AG04450 (cell line): Measurements from ENCODE around the gene CD180. TPM values are rescaled to one million over a fixed set of nuclear protein-coding genes. Genes with fewer than 3 reads are reported as not detected.

Experiments
- CTCF ChIA-PET: fragments of 300-600, 350-600 bp; formaldehyde crosslinking; extraction: SDS; loops from one replicate; lab custom pipeline; 2022; ENCODE audit warnings: antibody characterized with exemption, inconsistent platforms; lab: Charles Lee
- POLR2A ChIA-PET: fragments of 350-600 bp; formaldehyde crosslinking; extraction: SDS; loops from one replicate; lab custom pipeline; 2021; ENCODE audit warnings: antibody characterized with exemption, inconsistent platforms; lab: Yijun Ruan, JAX
- DNase-seq: peaks from one replicate; pipeline ENCODE4 v3.0.0-alpha.2; 2011; ENCODE audit warnings: low read depth, low spot score
- H3K27ac ChIP-seq: one replicate; pipeline ENCODE4 v1.5.1; 2012; ENCODE audit warnings: low read depth, low read length, control low read depth
- H3K27me3 ChIP-seq: one replicate; pipeline ENCODE4 v1.6.0; 2012; ENCODE audit warnings: low read length; ENCODE audit not compliant: control insufficient read depth, insufficient read depth
- H3K4me3 ChIP-seq: 2 replicates; pipeline ENCODE4 v1.5.1; 2011; ENCODE audit warnings: mild to moderate bottlenecking, low read depth, low read length, control low read depth
- H3K9me3 ChIP-seq: 2 replicates; pipeline ENCODE4 v1.5.1; 2012; ENCODE audit warnings: low read length; ENCODE audit not compliant: control insufficient read depth, insufficient read depth
- polyA plus RNA-seq: library from polyadenylated mRNA; depleted of rRNA; stranded (reverse); fragments of >200 nt; gene quantifications from 2 replicates; pipeline ENCODE4 v1.2.3, GENCODE V29; 2011
- TF ChIP-seq, protein P1 (sequence below): IDR thresholded peaks from 2 replicates; pipeline ENCODE4 v1.5.1; 2011; ENCODE audit warnings: low read depth, low read length, control low read depth, inconsistent platforms

The CD180 gene
- polyA plus RNA-seq, 1 experiment: not detected

DNA sequence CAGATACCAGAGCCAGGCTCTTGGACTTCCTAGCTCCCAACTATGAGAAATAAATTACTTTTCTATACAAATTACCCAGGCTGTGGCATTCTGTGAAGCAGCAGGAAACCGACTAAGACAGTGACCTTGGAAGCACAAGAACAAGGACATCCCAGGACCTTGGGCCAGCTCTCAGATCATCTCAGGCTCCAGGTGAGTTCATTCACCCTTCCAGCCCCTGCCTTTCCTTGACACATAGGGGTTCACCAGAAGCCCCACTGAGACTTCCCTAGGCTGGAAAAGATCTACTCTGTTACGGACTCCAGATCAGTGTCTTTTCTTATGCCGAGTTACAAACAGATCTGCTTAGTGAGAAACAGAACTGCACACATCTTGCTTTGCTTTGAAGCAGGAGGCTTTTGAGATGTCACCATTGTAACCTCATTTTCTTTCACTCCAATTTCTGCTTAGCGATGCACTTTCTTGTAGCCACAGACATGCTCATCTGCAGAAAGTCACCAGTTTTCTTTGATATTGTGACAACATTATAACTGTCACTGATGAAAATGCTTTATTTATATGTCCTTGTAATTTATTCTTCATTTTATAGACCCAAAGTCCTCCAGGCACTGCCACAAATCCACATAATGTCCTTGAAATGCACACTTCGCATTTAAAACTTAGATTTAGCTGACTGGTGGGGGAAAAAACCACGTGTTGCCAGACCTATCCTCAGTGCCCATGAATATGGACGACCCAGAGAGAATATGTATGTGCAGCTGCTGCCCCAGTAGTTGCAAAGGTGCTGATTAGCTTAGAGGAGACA lies 8.1 kb downstream of the CD180 start:
- POLR2A ChIA-PET: no interaction called here

DNA sequence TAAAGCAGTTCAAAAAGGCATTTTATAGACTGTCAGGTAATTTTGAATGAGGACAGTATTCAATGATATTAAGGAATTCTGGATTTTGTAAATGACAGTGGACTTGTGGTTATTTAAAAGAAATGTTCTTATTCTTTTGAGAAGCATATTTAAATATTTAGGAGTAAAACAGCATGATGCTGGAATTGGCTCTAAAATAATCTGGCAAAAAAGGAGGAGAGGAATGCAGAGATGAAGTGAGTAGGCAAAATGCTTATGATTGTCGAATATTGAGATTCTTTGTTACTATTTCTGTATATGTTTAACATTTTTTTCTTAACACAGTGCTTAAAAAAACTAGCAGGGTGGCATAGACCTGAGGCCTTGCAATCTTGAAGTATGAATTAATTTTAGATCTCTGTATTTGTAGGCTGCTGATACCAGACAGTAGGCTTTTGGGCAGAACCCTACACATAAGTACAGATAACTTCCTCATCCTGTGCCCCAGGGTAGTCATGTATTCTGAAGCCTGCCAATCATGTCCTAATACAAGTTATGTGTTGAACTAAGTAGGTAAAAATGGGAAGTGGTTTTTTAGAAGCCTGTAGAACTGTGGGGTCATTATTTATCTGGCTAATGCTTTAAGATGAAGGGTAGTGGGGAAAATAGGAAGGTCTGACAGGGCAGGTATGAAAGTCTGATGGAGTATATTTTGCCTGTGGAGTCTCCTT lies 9.4 kb downstream of the CD180 start:
- DNase-seq: no peak
- Histone ChIP-seq H3K4me3 (no peak overlapping the region), H3K27me3 (no peaks in the 10 kb centered on the region), H3K9me3 (peaks cover 1% of the 10 kb centered on the region; the same call in 1 of the 2 replicates), H3K27ac (no peak overlapping the region)
- TF ChIP-seq, protein P1, sequence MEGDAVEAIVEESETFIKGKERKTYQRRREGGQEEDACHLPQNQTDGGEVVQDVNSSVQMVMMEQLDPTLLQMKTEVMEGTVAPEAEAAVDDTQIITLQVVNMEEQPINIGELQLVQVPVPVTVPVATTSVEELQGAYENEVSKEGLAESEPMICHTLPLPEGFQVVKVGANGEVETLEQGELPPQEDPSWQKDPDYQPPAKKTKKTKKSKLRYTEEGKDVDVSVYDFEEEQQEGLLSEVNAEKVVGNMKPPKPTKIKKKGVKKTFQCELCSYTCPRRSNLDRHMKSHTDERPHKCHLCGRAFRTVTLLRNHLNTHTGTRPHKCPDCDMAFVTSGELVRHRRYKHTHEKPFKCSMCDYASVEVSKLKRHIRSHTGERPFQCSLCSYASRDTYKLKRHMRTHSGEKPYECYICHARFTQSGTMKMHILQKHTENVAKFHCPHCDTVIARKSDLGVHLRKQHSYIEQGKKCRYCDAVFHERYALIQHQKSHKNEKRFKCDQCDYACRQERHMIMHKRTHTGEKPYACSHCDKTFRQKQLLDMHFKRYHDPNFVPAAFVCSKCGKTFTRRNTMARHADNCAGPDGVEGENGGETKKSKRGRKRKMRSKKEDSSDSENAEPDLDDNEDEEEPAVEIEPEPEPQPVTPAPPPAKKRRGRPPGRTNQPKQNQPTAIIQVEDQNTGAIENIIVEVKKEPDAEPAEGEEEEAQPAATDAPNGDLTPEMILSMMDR: no peak
- CTCF ChIA-PET: no interaction called here
- POLR2A ChIA-PET: no interaction called here

More for the DNA sequence above, 8.1 kb downstream of the CD180 start:
- CTCF ChIA-PET: interaction anchor here (0.9 to 1.4 kb wide), 2 partner anchors 20 to 22 kb away, joined by 3 to 5 read pairs; no protein-coding TSS in a partner anchor
- TF ChIP-seq, protein P1: no peak
- no peak for DNase-seq
- Histone ChIP-seq H3K4me3 (no peak overlapping the region), H3K27ac (no peak overlapping the region), H3K9me3 (peaks cover 4% of the 10 kb centered on the region; the same call in 1 of the 2 replicates), H3K27me3 (no peaks in the 10 kb centered on the region)

DNA sequence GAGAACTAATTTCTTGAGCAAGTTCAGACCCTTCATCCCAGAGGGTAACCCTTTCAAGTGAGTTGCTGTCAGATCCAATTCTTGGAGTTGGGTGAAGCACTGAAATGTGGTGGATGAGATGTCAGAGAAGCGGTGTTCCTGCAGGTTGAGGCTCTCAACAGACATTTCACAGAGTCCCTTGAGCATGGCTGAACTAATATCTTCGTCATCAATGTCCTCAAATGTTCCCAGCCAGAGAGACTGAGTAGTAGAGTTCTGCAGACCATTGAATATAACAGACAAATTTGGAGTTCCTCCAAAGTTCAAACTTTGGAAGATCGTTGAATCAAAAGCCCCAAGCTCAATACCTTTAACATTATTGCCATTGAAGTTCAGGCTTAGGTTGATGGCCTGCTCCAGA lies 12.7 kb downstream of the CD180 start:
- POLR2A ChIA-PET: no interaction called here
- Histone ChIP-seq H3K27me3 (no peaks in the 10 kb centered on the region), H3K4me3 (no peak overlapping the region), H3K9me3 (no peaks in the 10 kb centered on the region), H3K27ac (no peak overlapping the region)
- TF ChIP-seq, protein P1: no peak
- no peak for DNase-seq
- CTCF ChIA-PET: no interaction called here

DNA sequence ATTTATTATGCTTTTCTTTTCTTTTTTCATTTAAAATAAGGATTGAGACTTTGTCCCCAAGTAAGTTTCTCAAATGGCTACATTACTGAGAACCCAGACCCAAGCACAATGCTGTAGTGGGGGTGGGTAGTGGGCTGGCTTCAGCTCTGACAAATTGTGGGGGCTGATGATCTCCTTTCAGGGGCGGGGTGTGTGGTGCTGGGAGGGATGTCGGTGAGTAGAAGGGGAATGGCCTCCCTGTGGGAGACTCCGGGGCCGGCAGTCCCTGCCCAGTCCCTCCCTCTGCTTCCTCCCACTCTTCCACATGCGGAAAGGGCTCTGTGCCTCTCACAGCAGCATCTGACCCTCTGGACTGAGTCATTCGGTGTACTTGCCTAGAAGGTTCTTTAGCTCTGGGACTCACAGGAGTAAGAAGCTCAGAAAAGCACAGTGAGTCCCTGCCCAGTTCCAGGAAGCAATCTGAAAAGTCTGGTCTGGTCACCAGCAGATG lies 14.3 kb downstream of the CD180 start:
- ChIA-PET CTCF (interaction anchor here (1.3 to 1.4 kb wide), 2 partner anchors 14 to 16 kb away, joined by 3 to 5 read pairs; no protein-coding TSS in a partner anchor), POLR2A (no interaction called here)
- Histone ChIP-seq H3K27me3 (no peaks in the 10 kb centered on the region), H3K9me3 (no peaks in the 10 kb centered on the region), H3K27ac (no peak overlapping the region), H3K4me3 (no peak overlapping the region)
- peak; percentile 64 for DNase-seq
- TF ChIP-seq, protein P1: no peak
